Putamen (tissue), 1 donor: ENCODE results near the gene OR10R2.
"Not testable (repeated sequence)": the region's sequence is repeated elsewhere in the genome, so short reads cannot be mapped to it uniquely, and the experiment has no call there.

Experiments used
- DNase-seq: peaks from one replicate; pipeline ENCODE4 v3.0.0-alpha.2; 2016; ENCODE audit warnings: low spot score

Gene OR10R2

GRCh38 chr1:158471920-158472319 lies at the start of gene OR10R2:
OR10R2 (plus strand) TSS chr1:158472220; CDS start chr1:158472326, 106 bp downstream.
- DNase-seq: no peak

GRCh38 chr1:158425027-158425426 lies 47.0 kb upstream of the OR10R2 start:
- DNase-seq: no peak

GRCh38 chr1:158426137-158426536 lies 45.9 kb upstream of the OR10R2 start, which contains the start of gene OR10K2:
OR10K2 (minus strand) TSS chr1:158426237; CDS start chr1:158420866, 5,371 bp downstream.
- no peak for DNase-seq

- not testable (repeated sequence) for DNase-seq
These were observed 41.9 kb upstream of the OR10R2 start for GRCh38 chr1:158430163-158430562.

- DNase-seq: no peak
These were observed 37.3 kb upstream of the OR10R2 start for GRCh38 chr1:158434741-158435140.

GRCh38 chr1:158445376-158445775 lies 26.6 kb upstream of the OR10R2 start:
- DNase-seq: no peak

- DNase-seq: no peak
These were observed 17.5 kb upstream of the OR10R2 start for GRCh38 chr1:158454537-158454936.

- DNase-seq: no peak
These were observed 14.8 kb upstream of the OR10R2 start for GRCh38 chr1:158457246-158457645.

GRCh38 chr1:158458263-158458662 lies 13.8 kb upstream of the OR10R2 start:
- DNase-seq: no peak

GRCh38 chr1:158461534-158461933 lies 10.5 kb upstream of the OR10R2 start, which contains the start of gene OR10K1:
OR10K1 (plus strand) TSS chr1:158461834; CDS start chr1:158465562, 3,728 bp downstream.
- no peak for DNase-seq

GRCh38 chr1:158485455-158485854 lies 13.4 kb downstream of the OR10R2 start:
- DNase-seq: no peak

- DNase-seq: no peak
These were observed 19.3 kb downstream of the OR10R2 start for GRCh38 chr1:158491316-158491715.

- DNase-seq: no peak
These were observed 21.0 kb downstream of the OR10R2 start for GRCh38 chr1:158493054-158493453.

- no peak for DNase-seq
These were observed 22.8 kb downstream of the OR10R2 start for GRCh38 chr1:158494796-158495195.

- peak; percentile 22 for DNase-seq
These were observed 24.4 kb downstream of the OR10R2 start for GRCh38 chr1:158496374-158496773.

GRCh38 chr1:158506369-158506987 lies 34.5 kb downstream of the OR10R2 start:
- DNase-seq: no peak

- DNase-seq: no peak
These were observed 35.5 kb downstream of the OR10R2 start for GRCh38 chr1:158507511-158507910.

- DNase-seq: no peak
These were observed 37.6 kb downstream of the OR10R2 start for GRCh38 chr1:158509471-158510156.

GRCh38 chr1:158516966-158517365 lies 44.9 kb downstream of the OR10R2 start:
- peak; percentile 34 for DNase-seq

- no peak for DNase-seq
These were observed 48.0 kb downstream of the OR10R2 start for GRCh38 chr1:158520021-158520420.

GRCh38 chr1:158520955-158521665 lies 49.1 kb downstream of the OR10R2 start:
- DNase-seq: no peak

- DNase-seq: no peak
These were observed 49.6 kb downstream of the OR10R2 start for GRCh38 chr1:158521666-158522058.
